KOPT-K1 (cell line): ENCODE results near the gene TMEM14A.
"Not testable (repeated sequence)": the region's sequence is repeated elsewhere in the genome, so short reads cannot be mapped to it uniquely, and the experiment has no call there.

Experiments
- H3K27ac ChIP-seq: fragments of 200-600 bp; sonication (generic); 2 replicates; pipeline ENCODE4 v1.5.1; 2016; ENCODE audit warnings: antibody characterized with exemption, mild to moderate bottlenecking, low read depth, low read length; ENCODE audit not compliant: poor library complexity, severe bottlenecking
- H3K36me3 ChIP-seq: fragments of 200-600 bp; sonication (generic); 2 replicates; pipeline ENCODE4 v1.5.1; 2017; ENCODE audit warnings: antibody characterized with exemption, mild to moderate bottlenecking, low read length, moderate library complexity; ENCODE audit not compliant: insufficient read depth
- H3K9me3 ChIP-seq: fragments of 200-600 bp; sonication (generic); 2 replicates; pipeline ENCODE4 v1.5.1; 2017; ENCODE audit warnings: antibody characterized with exemption, low read length, mild to moderate bottlenecking; ENCODE audit not compliant: insufficient read depth, poor library complexity, severe bottlenecking

TMEM14A gene

GRCh38 chr6:52666523-52666922, 4.4 kb upstream of the TMEM14A start:
- Histone ChIP-seq H3K9me3 (no peaks in the 10 kb centered on the region), H3K36me3 (peaks cover 4% of the 10 kb centered on the region; the same call in 1 of the 2 replicates), H3K27ac (no peak overlapping the region)

GRCh38 chr6:52667572-52667971, 3.3 kb upstream of the TMEM14A start:
- H3K27ac ChIP-seq = no peak overlapping the region
- peaks cover 4% of the 10 kb centered on the region; the same call in 1 of the 2 replicates for H3K36me3 ChIP-seq
- no peaks in the 10 kb centered on the region for H3K9me3 ChIP-seq

- no peaks in the 10 kb centered on the region for H3K9me3 ChIP-seq
- peaks cover 4% of the 10 kb centered on the region; the same call in 1 of the 2 replicates for H3K36me3 ChIP-seq
- peak overlapping the region; percentile 53 for H3K27ac ChIP-seq
Observed at GRCh38 chr6:52671676-52672075, 763 bp downstream of the TMEM14A start.

GRCh38 chr6:52672412-52673025, 1.6 kb downstream of the TMEM14A start:
- H3K9me3 ChIP-seq = no peaks in the 10 kb centered on the region
- H3K27ac ChIP-seq = no peak overlapping the region
- H3K36me3 ChIP-seq = peaks cover 4% of the 10 kb centered on the region; the same call in 1 of the 2 replicates

GRCh38 chr6:52674666-52675065, 3.8 kb downstream of the TMEM14A start:
- Histone ChIP-seq H3K36me3 (peaks cover 4% of the 10 kb centered on the region; the same call in 1 of the 2 replicates), H3K9me3 (no peaks in the 10 kb centered on the region)

GRCh38 chr6:52675372-52675771, 4.5 kb downstream of the TMEM14A start:
- Histone ChIP-seq H3K36me3 (peaks cover 4% of the 10 kb centered on the region; the same call in 1 of the 2 replicates), H3K27ac (no peak overlapping the region), H3K9me3 (no peaks in the 10 kb centered on the region)

More at GRCh38 chr6:52674666-52675065, 3.8 kb downstream of the TMEM14A start:
- H3K27ac ChIP-seq = no peak overlapping the region

GRCh38 chr6:52676631-52677030, 5.7 kb downstream of the TMEM14A start:
- not testable (repeated sequence) for H3K36me3 ChIP-seq, H3K9me3 ChIP-seq, H3K27ac ChIP-seq

GRCh38 chr6:52681416-52681815, 10.5 kb downstream of the TMEM14A start:
- Histone ChIP-seq H3K9me3 (no peaks in the 10 kb centered on the region), H3K27ac (no peak overlapping the region), H3K36me3 (peaks cover 19% of the 10 kb centered on the region; the same call in 1 of the 2 replicates)

- Histone ChIP-seq H3K36me3 (peaks cover 10% of the 10 kb centered on the region; the same call in 1 of the 2 replicates), H3K27ac (no peak overlapping the region), H3K9me3 (no peaks in the 10 kb centered on the region)
Observed at GRCh38 chr6:52686878-52687699, 16.2 kb downstream of the TMEM14A start.

GRCh38 chr6:52689857-52690256, 18.9 kb downstream of the TMEM14A start:
- H3K27ac ChIP-seq = no peak overlapping the region
- no peaks in the 10 kb centered on the region for H3K9me3 ChIP-seq
- H3K36me3 ChIP-seq = no peaks in the 10 kb centered on the region

- no peaks in the 10 kb centered on the region for H3K36me3 ChIP-seq
- no peak overlapping the region for H3K27ac ChIP-seq
Observed at GRCh38 chr6:52691718-52692117, 20.8 kb downstream of the TMEM14A start.

GRCh38 chr6:52693773-52694172, 22.9 kb downstream of the TMEM14A start:
- no peaks in the 10 kb centered on the region for H3K9me3 ChIP-seq
- H3K36me3 ChIP-seq = no peaks in the 10 kb centered on the region
- H3K27ac ChIP-seq = no peak overlapping the region

More at GRCh38 chr6:52691718-52692117, 20.8 kb downstream of the TMEM14A start:
- no peaks in the 10 kb centered on the region for H3K9me3 ChIP-seq

GRCh38 chr6:52694404-52694803, 23.5 kb downstream of the TMEM14A start:
- H3K36me3 ChIP-seq = no peaks in the 10 kb centered on the region
- no peak overlapping the region for H3K27ac ChIP-seq
- H3K9me3 ChIP-seq = no peaks in the 10 kb centered on the region

GRCh38 chr6:52696418-52696817, 25.5 kb downstream of the TMEM14A start:
- Histone ChIP-seq H3K9me3 (no peaks in the 10 kb centered on the region), H3K27ac (no peak overlapping the region), H3K36me3 (no peaks in the 10 kb centered on the region)

- H3K9me3 ChIP-seq = no peaks in the 10 kb centered on the region
Observed at GRCh38 chr6:52697903-52698302, 27.0 kb downstream of the TMEM14A start.

More at GRCh38 chr6:52697903-52698302, 27.0 kb downstream of the TMEM14A start:
- Histone ChIP-seq H3K36me3 (no peaks in the 10 kb centered on the region), H3K27ac (no peak overlapping the region)
